K562 (cell line): Measurements from ENCODE around the gene PLPPR2.

Source experiments
- CBFA2T2 ChIP-seq: fragments of 450-650 bp; conservative IDR thresholded peaks from 2 replicates; pipeline ENCODE4 v1.6.1; 2017; ENCODE audit warnings: mild to moderate bottlenecking
- JUND ChIP-seq, 2 experiments: IDR thresholded peaks; 2 replicates in 1 of 2; 3 replicates in 1 of 2; pipeline ENCODE4 v1.6.1; 2011; ENCODE audit warnings: borderline replicate concordance in 2 of 2, low read depth in 2 of 2, low read length in 2 of 2, improper control_type of control experiment in 1 of 2, missing biosample characterization in 1 of 2, missing genetic modification characterization in 1 of 2, missing genetic modification reagents in 1 of 2
- MYBL2 ChIP-seq, 2 experiments: fragments of 450-650 bp in 1 of 2; sonication (generic) in 1 of 2; formaldehyde crosslinking in 1 of 2; IDR thresholded peaks; 2 replicates each; pipeline versions ENCODE4 v1.6.1 to v1.8.1; 2017 to 2022; ENCODE audit warnings: borderline replicate concordance in 1 of 2, inconsistent platforms in 1 of 2, low read depth in 1 of 2, mild to moderate bottlenecking in 1 of 2, missing genetic modification reagents in 1 of 2, moderate library complexity in 1 of 2
- TF ChIP-seq, protein P1 (sequence below): fragments of 450-650 bp; formaldehyde crosslinking; IDR thresholded peaks from 2 replicates; pipeline ENCODE4 v1.4.0; 2020; ENCODE audit warnings: mild to moderate bottlenecking, moderate library complexity
- TF ChIP-seq, protein P2 (sequence below), 2 experiments: fragments of 150-350 bp in 1 of 2; IDR thresholded peaks; 2 replicates each; pipeline ENCODE4 v1.6.1; 2012 to 2016; ENCODE audit warnings: low read depth in 2 of 2, low read length in 2 of 2, mild to moderate bottlenecking in 1 of 2, moderate library complexity in 1 of 2

DNA sequence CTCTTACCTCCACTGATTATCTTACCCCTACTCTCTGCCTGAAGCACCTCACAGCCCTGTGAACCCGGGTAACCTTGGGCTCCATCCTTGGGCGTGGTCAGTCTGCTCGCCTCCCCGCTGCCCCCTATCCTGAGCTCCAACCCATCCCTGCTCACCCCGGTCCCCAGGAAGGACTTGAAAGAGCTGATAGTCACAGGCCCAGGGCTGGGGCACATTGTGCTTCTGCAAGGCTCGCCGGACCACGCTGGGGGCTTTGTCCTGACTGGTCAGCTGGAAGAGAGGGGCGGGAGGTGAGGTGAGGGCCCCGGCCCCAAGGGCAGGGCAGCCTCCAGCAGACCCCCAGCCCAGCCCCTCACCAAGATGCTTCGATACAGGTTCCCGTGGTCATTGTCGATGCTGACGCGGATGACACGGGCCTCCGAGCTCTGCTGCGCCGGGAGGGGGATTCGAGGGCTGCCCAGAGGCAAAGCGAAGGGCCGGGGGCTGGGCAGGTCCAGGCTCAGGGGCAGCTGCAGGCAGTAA, 41.9 kb downstream of the PLPPR2 start:
- TF ChIP-seq MYBL2 (IDR thresholded peaks at IDR 0.05; ENCODE audit: low read depth) (no peak), MYBL2 (CRISPR knock-in tag; IDR thresholded peaks at IDR 0.05; ENCODE audit: borderline replicate concordance) (no peak), CBFA2T2 (no peak), JUND (IDR thresholded peaks at IDR 0.05; ENCODE audit: borderline replicate concordance, low read depth, low read length) (no peak), JUND (tag; IDR thresholded peaks at IDR 0.05; ENCODE audit: borderline replicate concordance, low read depth, low read length) (no peak)
- TF ChIP-seq, protein P1, sequence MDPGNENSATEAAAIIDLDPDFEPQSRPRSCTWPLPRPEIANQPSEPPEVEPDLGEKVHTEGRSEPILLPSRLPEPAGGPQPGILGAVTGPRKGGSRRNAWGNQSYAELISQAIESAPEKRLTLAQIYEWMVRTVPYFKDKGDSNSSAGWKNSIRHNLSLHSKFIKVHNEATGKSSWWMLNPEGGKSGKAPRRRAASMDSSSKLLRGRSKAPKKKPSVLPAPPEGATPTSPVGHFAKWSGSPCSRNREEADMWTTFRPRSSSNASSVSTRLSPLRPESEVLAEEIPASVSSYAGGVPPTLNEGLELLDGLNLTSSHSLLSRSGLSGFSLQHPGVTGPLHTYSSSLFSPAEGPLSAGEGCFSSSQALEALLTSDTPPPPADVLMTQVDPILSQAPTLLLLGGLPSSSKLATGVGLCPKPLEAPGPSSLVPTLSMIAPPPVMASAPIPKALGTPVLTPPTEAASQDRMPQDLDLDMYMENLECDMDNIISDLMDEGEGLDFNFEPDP (CRISPR knock-in tag) = no peak
- TF ChIP-seq, protein P2, sequence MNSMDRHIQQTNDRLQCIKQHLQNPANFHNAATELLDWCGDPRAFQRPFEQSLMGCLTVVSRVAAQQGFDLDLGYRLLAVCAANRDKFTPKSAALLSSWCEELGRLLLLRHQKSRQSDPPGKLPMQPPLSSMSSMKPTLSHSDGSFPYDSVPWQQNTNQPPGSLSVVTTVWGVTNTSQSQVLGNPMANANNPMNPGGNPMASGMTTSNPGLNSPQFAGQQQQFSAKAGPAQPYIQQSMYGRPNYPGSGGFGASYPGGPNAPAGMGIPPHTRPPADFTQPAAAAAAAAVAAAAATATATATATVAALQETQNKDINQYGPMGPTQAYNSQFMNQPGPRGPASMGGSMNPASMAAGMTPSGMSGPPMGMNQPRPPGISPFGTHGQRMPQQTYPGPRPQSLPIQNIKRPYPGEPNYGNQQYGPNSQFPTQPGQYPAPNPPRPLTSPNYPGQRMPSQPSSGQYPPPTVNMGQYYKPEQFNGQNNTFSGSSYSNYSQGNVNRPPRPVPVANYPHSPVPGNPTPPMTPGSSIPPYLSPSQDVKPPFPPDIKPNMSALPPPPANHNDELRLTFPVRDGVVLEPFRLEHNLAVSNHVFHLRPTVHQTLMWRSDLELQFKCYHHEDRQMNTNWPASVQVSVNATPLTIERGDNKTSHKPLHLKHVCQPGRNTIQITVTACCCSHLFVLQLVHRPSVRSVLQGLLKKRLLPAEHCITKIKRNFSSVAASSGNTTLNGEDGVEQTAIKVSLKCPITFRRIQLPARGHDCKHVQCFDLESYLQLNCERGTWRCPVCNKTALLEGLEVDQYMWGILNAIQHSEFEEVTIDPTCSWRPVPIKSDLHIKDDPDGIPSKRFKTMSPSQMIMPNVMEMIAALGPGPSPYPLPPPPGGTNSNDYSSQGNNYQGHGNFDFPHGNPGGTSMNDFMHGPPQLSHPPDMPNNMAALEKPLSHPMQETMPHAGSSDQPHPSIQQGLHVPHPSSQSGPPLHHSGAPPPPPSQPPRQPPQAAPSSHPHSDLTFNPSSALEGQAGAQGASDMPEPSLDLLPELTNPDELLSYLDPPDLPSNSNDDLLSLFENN (IDR thresholded peaks at IDR 0.05; ENCODE audit: low read depth in 2 of 2, low read length in 2 of 2) = no peak
